ENCODE measurements around the gene OR2A25. TPM values are rescaled to one million over a fixed set of nuclear protein-coding genes. Genes with fewer than 3 reads are reported as not detected.

OR2A25 gene
- total and polyA plus RNA-seq, 10 of the 15 experiments (the other 5 are each of a cell fraction or from before 2014, with no cell fraction given) = not detected

DNA sequence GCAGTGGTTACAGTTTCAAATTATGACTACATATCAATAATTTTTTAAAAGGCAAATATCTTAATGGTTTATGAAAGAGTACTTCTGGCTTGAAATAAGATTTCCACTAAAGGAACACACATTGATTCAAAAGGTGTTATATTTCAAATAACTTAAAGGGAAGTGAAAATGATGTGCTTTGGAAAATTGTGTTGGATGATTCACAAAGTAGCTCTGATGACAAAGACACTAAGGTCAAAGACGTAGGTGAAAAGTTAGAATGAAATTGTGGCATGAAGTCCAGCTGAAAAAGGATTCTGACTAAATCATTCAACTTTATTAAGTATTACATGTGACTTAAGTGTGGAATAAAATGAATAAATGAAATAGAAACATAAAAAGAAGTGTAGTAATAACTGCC, 41.6 kb upstream of the OR2A25 start (continued):
- TF ChIP-seq, protein P1, sequence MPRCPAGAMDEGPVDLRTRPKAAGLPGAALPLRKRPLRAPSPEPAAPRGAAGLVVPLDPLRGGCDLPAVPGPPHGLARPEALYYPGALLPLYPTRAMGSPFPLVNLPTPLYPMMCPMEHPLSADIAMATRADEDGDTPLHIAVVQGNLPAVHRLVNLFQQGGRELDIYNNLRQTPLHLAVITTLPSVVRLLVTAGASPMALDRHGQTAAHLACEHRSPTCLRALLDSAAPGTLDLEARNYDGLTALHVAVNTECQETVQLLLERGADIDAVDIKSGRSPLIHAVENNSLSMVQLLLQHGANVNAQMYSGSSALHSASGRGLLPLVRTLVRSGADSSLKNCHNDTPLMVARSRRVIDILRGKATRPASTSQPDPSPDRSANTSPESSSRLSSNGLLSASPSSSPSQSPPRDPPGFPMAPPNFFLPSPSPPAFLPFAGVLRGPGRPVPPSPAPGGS (IDR thresholded peaks at IDR 0.05; ENCODE audit: borderline replicate concordance, insufficient read depth, low read depth, low read length, poor library complexity, severe bottlenecking) = no peak
- TF ChIP-seq, protein P2, sequence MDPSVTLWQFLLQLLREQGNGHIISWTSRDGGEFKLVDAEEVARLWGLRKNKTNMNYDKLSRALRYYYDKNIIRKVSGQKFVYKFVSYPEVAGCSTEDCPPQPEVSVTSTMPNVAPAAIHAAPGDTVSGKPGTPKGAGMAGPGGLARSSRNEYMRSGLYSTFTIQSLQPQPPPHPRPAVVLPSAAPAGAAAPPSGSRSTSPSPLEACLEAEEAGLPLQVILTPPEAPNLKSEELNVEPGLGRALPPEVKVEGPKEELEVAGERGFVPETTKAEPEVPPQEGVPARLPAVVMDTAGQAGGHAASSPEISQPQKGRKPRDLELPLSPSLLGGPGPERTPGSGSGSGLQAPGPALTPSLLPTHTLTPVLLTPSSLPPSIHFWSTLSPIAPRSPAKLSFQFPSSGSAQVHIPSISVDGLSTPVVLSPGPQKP (IDR thresholded peaks at IDR 0.05; ENCODE audit: low read depth, low read length) = no peak
- no peak for TF ChIP-seq CEBPB (IDR thresholded peaks at IDR 0.05; ENCODE audit: borderline replicate concordance in 1 of 2, low read depth in 2 of 2, low read length in 2 of 2)
- 0 out of 2 replicates have a peak, but pooled peaks have one; percentile 29 for TF ChIP-seq IKZF1 (conservative IDR thresholded peaks at IDR 0.05)
- no peak for TF ChIP-seq GABPA (IDR thresholded peaks at IDR 0.05; ENCODE audit: low read depth)
- TF ChIP-seq, protein P3, sequence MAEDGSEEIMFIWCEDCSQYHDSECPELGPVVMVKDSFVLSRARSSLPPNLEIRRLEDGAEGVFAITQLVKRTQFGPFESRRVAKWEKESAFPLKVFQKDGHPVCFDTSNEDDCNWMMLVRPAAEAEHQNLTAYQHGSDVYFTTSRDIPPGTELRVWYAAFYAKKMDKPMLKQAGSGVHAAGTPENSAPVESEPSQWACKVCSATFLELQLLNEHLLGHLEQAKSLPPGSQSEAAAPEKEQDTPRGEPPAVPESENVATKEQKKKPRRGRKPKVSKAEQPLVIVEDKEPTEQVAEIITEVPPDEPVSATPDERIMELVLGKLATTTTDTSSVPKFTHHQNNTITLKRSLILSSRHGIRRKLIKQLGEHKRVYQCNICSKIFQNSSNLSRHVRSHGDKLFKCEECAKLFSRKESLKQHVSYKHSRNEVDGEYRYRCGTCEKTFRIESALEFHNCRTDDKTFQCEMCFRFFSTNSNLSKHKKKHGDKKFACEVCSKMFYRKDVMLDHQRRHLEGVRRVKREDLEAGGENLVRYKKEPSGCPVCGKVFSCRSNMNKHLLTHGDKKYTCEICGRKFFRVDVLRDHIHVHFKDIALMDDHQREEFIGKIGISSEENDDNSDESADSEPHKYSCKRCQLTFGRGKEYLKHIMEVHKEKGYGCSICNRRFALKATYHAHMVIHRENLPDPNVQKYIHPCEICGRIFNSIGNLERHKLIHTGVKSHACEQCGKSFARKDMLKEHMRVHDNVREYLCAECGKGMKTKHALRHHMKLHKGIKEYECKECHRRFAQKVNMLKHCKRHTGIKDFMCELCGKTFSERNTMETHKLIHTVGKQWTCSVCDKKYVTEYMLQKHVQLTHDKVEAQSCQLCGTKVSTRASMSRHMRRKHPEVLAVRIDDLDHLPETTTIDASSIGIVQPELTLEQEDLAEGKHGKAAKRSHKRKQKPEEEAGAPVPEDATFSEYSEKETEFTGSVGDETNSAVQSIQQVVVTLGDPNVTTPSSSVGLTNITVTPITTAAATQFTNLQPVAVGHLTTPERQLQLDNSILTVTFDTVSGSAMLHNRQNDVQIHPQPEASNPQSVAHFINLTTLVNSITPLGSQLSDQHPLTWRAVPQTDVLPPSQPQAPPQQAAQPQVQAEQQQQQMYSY (CRISPR knock-in tag; IDR thresholded peaks at IDR 0.05) = no peak
- no peak for TF ChIP-seq BRCA1 (IDR thresholded peaks at IDR 0.05; ENCODE audit: low read depth, low read length)
- TF ChIP-seq, protein P4, sequence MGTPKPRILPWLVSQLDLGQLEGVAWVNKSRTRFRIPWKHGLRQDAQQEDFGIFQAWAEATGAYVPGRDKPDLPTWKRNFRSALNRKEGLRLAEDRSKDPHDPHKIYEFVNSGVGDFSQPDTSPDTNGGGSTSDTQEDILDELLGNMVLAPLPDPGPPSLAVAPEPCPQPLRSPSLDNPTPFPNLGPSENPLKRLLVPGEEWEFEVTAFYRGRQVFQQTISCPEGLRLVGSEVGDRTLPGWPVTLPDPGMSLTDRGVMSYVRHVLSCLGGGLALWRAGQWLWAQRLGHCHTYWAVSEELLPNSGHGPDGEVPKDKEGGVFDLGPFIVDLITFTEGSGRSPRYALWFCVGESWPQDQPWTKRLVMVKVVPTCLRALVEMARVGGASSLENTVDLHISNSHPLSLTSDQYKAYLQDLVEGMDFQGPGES (IDR thresholded peaks at IDR 0.05) = no peak
- TF ChIP-seq, protein P5, sequence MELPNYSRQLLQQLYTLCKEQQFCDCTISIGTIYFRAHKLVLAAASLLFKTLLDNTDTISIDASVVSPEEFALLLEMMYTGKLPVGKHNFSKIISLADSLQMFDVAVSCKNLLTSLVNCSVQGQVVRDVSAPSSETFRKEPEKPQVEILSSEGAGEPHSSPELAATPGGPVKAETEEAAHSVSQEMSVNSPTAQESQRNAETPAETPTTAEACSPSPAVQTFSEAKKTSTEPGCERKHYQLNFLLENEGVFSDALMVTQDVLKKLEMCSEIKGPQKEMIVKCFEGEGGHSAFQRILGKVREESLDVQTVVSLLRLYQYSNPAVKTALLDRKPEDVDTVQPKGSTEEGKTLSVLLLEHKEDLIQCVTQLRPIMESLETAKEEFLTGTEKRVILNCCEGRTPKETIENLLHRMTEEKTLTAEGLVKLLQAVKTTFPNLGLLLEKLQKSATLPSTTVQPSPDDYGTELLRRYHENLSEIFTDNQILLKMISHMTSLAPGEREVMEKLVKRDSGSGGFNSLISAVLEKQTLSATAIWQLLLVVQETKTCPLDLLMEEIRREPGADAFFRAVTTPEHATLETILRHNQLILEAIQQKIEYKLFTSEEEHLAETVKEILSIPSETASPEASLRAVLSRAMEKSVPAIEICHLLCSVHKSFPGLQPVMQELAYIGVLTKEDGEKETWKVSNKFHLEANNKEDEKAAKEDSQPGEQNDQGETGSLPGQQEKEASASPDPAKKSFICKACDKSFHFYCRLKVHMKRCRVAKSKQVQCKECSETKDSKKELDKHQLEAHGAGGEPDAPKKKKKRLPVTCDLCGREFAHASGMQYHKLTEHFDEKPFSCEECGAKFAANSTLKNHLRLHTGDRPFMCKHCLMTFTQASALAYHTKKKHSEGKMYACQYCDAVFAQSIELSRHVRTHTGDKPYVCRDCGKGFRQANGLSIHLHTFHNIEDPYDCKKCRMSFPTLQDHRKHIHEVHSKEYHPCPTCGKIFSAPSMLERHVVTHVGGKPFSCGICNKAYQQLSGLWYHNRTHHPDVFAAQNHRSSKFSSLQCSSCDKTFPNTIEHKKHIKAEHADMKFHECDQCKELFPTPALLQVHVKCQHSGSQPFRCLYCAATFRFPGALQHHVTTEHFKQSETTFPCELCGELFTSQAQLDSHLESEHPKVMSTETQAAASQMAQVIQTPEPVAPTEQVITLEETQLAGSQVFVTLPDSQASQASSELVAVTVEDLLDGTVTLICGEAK (IDR thresholded peaks at IDR 0.05; ENCODE audit: borderline replicate concordance) = no peak
- no peak for TF ChIP-seq CBFB (IDR thresholded peaks at IDR 0.05; ENCODE audit: low read depth)
- TF ChIP-seq, protein P6, sequence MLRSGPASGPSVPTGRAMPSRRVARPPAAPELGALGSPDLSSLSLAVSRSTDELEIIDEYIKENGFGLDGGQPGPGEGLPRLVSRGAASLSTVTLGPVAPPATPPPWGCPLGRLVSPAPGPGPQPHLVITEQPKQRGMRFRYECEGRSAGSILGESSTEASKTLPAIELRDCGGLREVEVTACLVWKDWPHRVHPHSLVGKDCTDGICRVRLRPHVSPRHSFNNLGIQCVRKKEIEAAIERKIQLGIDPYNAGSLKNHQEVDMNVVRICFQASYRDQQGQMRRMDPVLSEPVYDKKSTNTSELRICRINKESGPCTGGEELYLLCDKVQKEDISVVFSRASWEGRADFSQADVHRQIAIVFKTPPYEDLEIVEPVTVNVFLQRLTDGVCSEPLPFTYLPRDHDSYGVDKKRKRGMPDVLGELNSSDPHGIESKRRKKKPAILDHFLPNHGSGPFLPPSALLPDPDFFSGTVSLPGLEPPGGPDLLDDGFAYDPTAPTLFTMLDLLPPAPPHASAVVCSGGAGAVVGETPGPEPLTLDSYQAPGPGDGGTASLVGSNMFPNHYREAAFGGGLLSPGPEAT (IDR thresholded peaks at IDR 0.05; ENCODE audit: low read depth) = no peak
- peak; percentile 68 for TF ChIP-seq NR2F1 (conservative IDR thresholded peaks at IDR 0.05)
- TF ChIP-seq, protein P7, sequence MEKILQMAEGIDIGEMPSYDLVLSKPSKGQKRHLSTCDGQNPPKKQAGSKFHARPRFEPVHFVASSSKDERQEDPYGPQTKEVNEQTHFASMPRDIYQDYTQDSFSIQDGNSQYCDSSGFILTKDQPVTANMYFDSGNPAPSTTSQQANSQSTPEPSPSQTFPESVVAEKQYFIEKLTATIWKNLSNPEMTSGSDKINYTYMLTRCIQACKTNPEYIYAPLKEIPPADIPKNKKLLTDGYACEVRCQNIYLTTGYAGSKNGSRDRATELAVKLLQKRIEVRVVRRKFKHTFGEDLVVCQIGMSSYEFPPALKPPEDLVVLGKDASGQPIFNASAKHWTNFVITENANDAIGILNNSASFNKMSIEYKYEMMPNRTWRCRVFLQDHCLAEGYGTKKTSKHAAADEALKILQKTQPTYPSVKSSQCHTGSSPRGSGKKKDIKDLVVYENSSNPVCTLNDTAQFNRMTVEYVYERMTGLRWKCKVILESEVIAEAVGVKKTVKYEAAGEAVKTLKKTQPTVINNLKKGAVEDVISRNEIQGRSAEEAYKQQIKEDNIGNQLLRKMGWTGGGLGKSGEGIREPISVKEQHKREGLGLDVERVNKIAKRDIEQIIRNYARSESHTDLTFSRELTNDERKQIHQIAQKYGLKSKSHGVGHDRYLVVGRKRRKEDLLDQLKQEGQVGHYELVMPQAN (conservative IDR thresholded peaks at IDR 0.05) = no peak
- no peak for TF ChIP-seq YY1 (IDR thresholded peaks at IDR 0.05; ENCODE audit: low read depth, low read length)

Measured in GM12878 (cell line).